ENCODE data around the gene KIF17.

Gene KIF17

DNA sequence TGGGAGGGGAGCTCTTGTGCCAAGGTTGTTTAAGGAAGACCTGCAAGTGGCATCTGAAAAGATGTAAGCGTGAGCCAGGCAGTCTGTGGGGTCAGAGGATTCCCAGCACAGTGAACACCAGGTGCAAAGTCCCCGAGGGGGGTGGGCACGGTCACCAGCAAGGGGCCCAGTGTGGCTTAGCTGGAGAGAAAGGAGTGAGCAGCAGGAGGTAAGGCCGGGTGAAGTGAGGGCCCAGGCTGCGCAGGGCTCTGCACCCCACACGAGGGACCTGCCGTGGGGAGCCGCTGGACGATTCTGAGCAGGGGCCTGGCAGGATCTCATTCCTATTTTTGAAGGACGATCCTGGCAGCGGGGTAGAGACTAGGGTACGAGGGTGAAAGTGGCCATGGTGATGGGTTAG is 60.8 kb downstream of the KIF17 start:
- DNase-seq: no peak

DNA sequence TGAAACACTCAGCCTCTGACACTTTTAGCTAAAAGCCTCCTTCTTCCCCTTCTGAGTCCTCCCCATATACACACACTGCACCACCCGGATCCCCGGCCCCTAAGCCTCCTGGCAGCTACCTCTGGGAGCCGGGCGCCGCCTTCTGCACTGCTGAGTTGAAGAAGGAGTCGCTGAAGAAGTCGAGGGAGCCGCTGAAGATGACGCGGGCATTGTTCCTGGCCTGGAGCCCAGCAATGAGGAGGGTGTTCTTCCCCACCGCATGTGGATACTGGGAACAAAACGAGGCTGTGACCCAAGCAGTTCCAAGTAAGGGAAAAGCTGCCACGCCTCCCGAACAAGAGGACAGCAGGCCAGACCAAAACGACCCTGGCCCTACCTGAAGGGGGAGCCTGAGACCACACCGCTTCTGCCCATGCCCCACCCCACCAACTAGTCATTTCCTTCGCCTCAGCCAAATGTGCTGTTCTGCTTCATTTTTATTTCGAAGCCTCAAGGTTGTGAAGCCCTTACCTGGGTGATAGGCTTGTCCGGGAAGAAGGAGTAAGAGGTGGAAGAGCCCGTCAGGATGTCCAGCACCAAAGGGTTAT is 63.6 kb downstream of the KIF17 start:
- DNase-seq: no peak

DNA sequence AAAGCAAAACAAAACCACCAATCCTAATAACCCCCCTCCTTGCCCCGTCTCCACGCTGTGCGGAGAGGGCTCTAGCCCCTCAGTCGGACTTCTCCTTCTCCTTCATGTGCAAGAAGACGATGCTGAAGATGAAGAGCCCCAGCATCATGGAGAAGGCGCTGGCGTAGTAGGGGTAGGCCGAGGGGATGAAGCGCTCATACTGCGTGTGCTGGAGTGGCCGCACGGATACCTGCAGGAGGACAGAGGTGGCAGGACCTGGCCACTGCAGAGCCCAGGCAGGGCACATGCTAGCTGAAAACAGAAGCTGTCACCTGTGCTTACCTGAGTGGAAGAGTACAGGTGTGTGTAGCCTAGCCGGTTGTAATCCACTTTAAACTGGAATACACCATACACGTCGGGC is 65.5 kb downstream of the KIF17 start:
- DNase-seq: no peak

DNA sequence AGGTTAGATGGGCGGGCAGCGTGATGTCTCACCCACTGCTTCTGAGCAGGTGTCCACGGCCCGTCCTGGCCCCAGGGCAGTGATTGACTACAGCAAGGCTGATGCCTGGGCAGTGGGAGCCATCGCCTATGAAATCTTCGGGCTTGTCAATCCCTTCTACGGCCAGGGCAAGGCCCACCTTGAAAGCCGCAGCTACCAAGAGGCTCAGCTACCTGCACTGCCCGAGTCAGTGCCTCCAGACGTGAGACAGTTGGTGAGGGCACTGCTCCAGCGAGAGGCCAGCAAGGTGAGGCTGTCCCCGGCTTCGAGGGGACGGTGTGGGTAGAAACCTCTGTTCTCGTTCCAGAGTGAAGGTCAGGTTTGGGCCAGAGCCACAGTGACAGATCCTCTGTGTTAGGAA is 68.9 kb downstream of the KIF17 start:
- no peak for DNase-seq

DNA sequence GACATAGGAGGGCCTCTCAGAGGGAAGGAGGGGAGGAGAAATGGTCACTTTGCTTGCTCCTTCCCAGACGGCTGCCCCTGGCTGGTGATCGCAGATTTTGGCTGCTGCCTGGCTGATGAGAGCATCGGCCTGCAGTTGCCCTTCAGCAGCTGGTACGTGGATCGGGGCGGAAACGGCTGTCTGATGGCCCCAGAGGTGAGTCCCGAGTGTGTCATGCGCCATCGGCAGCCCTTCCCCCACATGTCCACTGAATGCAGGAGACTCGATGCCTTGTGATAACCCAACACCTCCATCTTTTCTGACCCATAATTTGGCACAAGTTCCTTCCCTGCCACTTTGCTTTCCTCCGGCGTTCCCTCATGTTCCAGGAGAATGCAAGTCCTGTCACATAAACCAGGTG is 69.4 kb downstream of the KIF17 start:
- DNase-seq: no peak

DNA sequence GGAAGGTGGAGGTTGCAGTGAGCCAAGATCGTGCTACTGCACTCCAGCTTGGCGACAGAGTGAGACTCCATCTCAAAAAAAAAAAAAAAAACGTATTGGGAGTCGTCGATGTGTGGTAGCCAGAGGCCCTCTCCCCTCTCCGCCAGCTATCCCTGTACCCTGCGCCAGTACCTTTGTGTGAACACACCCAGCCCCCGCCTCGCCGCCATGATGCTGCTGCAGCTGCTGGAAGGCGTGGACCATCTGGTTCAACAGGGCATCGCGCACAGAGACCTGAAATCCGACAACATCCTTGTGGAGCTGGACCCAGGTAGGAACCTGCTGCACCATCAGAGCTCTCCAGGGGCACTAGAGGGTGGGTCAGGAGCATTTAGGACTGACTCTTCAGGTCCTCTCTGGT is 72.4 kb downstream of the KIF17 start:
- DNase-seq: no peak

DNA sequence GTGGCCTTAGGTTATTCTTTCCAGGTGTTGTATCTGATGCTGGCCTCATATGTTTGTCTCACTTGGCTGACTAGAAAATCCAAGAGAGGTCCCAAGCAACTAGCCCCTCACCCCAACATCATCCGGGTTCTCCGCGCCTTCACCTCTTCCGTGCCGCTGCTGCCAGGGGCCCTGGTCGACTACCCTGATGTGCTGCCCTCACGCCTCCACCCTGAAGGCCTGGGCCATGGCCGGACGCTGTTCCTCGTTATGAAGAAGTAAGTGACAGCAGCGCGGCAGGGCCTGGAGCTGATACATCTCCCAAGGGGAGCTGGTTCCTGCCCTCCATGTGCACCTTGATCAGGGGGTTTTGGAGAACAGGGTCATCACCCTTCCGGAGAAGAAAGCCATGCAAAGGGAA is 73.4 kb downstream of the KIF17 start:
- DNase-seq: no peak

DNA sequence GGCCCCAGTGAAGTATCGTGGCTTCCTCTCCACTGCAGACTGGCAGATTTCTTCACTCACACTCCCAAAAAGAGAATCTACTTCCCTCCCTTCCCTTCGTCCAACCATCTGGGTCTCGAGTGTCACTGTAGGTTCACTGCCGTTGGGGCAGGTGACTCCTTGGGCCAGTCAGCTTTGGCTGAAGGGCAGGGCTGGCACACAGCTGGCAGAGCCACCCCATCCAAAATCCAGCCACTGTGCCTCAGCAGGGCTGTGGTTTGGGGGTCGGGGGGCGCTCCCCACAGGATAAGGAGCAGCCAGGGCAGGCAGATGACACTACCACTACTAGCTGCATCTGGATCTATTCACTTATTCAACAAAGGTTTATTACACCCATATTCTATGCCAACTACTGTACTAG is 74.7 kb downstream of the KIF17 start:
- no peak for DNase-seq

DNA sequence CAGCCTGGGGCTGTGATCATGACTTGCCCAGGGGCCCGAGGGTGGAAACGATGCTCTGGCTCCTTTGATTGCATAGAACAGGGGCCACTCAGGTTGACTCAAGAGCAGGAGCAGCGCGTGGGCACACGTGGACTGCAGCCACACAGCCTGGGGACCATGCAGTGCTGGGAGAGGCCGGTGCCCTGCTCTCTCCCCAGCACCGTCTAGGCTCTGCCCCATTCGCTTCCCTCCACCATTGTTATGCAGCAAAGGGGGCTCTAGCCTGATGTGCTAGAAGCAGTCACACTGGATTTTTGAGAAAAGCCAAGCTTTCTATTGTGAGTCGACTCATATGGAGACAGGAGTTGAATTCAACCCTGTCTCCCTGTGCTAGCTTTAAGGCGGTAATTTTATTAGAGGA is 75.8 kb downstream of the KIF17 start:
- no peak for DNase-seq

DNA sequence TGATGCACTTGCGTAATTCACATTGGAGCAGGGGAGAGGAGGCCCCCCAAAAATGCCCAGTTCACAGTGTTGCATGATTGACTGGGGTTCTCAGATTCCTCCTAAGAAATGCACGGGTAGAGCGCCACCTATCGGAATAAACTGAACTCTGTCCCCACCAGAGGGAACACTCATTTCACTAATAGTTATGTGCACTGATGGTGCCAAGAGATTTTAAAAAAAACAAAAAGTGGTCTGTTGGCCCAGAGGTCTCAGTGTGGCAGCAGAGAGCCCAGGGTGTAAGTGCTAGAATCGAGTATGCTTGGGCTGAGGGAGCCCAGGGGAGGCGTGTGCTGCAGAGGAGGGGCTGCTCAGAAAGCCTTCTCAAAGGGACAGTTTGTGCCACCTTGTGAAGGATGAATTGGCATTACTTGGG is 77.6 kb downstream of the KIF17 start:
- DNase-seq: peak in 1 of 2 experiments; percentile 50

DNA sequence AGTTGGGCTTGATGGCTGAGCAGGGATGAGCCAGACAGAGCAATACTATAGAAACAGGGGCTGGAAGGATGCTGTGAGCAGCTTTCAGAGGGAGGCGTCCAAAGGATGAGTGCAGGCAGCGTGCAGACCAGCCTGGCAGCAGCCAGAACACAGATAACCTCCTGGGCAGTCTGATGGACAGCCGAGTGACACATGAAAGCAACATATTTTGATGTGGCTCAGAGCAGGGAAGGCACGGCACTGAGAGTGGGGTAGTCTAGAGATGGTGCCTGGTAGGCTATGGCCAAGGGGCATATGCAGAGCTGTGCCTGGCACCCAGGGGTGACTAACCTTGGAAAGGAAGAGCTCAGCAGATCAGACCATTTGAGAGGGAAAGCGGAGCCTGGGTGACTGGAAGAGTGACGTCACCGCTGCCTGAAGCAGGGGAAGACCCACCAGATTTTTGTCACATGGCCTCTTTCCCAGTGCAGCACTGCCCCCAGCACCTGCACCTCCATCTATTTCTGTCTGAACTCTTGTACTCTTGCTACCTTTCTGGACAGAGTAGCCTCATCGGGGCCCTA is 80.9 kb downstream of the KIF17 start:
- no peak for DNase-seq

DNA sequence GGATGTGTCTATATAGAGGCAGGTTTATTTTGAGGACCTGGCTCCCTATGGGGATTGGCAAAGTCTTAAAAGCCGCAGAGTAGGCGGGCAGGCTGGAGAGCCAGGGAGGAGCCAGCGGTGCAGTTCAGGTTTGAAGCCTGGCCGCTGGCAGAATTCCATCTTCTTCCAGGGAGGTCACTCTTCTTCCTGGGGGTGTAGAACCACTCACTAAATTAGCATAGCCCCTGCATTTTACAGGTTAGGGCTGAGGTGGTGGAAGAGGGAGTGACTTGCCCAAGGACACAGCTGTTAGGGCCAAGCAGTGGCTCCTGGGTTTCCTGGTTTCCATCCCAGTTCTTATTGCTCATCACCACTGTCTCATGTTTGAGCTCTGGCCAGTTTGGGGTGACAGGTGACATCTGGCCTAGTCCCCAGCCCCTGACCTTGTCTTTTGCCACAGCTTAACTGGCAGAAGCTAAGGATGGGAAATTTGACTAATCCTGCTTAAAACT is 83.2 kb downstream of the KIF17 start:
- no peak for DNase-seq

DNA sequence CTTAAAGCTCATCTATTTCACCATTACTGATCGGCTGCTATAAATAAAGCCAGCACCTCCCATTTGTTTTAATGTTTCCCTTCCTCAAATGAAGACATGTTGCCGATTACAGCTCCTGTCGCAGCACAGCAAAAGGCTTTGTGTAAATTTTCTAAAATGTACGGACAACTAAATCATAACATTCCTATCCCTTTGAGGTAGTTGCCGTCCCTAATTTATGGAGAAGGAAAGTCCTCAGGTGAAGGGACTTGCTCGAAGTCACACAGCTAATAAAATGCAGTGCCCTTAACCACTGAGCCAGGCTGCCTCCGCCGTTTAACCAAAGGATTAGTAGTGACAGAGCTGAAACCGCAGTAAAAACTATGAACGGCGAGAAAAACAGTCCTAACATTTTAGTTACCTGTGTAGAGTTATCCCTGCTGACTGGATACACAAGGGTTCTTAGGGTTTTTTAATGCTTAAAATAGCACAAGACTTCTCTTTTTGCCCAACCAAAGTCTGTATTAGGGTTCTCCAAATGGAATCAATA is 83.7 kb downstream of the KIF17 start:
- no peak for DNase-seq

DNA sequence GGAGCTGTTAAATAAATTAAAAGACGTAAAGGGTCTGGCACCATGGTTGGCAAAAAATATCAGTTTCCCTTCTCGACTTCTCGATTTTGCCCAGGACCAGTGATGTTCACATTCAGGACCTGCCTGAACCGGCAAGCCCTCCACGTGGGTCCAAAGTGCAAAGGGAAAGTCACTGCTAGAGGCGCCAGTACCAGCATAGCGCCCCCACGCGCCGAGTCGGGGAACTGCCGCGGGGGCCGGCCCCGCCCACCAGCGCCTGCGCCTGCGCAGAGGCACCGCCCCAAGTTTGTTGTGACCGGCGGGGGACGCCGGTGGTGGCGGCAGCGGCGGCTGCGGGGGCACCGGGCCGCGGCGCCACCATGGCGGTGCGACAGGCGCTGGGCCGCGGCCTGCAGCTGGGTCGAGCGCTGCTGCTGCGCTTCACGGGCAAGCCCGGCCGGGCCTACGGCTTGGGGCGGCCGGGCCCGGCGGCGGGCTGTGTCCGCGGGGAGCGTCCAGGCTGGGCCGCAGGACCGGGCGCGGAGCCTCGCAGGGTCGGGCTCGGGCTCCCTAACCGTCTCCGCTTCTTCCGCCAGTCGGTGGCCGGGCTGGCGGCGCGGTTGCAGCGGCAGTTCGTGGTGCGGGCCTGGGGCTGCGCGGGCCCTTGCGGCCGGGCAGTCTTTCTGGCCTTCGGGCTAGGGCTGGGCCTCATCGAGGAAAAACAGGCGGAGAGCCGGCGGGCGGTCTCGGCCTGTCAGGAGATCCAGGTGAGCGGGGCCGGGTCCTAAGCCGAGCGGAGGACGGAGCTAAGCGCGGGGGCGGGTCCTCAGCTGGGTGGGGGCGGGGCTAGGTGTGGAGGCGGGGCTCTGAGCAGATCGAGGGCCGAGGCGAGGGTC is 84.4 kb downstream of the KIF17 start, which contains the start of gene PINK1:
PINK1 (plus strand) TSS at position 269 of the 875 bp plus-strand sequence; CDS start at position 360, 91 bp downstream.
- peak; percentile 61 to 77 for DNase-seq

DNA sequence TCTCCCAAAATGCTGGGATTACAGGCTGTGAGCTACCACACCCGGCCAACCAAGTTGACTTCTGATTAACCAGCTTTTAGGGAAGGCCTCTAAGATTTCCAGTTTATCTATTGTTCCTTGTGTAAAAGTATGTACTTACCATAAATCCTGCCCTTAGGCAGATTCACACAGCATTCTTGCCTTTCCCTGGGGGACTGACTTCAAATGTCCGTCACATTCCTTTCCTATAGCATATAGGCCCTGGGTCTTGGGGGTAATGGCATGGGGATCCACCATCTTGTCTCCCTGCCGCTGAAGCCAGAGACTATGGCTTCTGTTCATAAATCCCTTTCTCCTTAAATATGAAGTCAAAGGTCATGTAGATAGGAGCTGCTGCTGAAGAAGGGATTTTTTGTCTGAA is 85.4 kb downstream of the KIF17 start:
- DNase-seq: no peak

DNA sequence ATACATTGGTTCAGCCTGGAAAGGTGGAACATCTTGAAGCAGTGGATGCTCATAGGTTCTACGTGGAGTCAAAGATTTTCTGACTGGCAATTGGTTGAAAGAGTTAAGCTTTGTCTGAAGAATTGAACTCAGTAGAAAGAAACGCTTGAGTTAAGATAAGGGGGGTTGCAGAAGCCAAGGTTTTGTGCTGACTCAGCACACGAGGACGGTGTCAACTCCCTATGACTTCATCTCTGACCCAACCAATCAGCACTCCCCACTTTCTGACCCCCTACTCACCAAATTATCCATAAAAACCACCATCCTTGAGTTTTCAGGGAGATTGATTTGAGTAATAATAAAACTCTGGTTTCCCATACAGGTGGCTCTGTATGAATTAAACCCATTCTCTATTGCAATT is 87.1 kb downstream of the KIF17 start:
- no peak for DNase-seq

DNA sequence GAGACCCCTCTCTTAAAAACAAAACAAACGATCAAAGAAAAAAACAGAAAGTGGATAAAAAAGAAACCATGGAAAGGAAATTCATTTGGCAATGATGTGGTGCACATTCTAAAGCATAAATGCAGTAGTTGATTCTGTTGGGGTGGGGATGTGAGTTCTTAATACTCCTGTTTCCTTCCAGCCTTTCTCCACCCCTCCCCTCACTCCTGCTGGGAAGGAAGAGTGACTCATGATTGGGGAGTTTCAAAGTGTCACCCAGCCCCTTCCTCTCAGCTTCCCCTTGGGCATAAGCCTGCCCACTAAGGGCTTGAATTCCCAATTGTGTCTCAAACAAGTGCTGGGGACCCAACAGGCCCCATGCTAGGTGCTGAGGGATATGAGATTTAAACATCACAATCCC is 91.3 kb downstream of the KIF17 start:
- DNase-seq: no peak

DNA sequence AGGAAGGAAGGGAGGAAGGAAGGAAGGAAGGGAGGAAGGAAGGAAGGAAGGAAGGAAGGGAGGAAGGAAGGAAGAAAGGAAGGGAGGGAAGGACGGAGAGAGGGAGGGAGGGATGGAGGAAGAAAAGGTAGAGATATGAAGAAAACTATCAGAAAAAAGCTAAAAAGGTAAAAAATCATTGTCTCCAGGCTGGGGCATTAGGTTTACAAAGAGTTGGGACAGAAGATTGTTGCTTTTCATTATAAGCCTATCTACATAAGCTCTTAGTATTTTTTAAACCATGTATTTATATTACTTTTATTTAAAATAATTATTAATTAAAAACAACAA is 91.7 kb downstream of the KIF17 start:
- DNase-seq: no peak

DNA sequence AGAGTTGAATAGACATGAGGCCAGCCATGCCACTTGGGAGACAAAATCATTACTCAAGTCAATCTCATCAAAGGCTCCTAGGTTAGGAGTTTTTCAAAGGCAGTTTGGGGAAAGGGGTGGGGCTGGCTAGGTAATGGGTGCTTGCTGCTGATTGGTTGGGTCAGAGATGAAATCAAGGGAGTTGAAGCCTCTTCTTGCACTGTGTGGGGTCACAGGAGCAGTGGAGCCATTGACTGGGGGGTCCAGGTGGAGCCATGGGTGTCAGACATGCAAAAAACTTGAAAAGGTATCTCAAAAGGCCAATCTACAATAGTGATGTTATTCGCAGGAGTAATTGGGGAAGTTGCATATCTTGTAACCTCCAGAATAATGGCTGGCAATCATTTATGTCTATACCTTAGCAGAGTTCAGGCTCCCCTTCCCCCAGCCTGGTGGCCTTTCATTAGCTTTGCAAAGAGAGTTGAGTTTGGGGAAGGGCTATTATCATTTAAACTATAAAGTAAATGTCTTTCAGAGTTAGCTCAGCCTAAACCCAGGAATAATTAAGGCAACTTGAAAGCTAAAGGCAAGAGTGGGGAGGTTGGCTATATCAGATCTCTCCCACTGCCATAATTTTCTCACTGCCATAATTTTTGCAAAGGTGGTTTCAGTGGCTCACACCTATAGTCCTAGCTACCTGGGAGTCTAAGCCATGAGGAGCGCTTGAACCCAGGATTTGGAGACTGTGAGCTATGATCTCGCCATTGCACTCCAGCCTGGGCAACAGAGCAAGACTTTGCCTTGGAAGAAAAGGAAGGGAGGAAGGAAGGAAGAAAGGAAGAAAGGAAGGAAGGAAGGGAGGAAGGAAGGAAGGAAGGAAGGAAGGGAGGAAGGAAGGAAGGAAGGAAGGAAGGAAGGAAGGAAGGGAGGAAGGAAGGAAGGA is 92.4 kb downstream of the KIF17 start:
- no peak for DNase-seq

DNA sequence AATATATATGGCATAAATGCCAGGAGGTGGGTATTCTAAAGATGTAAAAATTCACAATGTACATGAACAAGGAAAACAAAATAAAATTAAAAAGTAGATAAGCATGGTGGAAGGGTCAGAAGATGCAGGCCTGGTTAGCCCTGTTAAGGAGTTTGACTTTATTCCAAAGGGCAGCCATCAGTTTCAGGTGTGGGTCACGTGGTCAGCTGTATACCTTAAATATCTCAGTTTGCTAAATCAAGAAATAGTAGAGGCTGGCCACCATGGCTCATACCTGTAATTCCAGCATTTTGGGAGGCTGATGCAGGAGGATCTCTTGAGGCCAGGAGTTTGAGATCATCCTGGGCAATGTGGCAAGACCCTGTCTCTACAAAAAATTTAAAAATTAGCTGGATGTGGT is 93.1 kb downstream of the KIF17 start:
- no peak for DNase-seq

DNA sequence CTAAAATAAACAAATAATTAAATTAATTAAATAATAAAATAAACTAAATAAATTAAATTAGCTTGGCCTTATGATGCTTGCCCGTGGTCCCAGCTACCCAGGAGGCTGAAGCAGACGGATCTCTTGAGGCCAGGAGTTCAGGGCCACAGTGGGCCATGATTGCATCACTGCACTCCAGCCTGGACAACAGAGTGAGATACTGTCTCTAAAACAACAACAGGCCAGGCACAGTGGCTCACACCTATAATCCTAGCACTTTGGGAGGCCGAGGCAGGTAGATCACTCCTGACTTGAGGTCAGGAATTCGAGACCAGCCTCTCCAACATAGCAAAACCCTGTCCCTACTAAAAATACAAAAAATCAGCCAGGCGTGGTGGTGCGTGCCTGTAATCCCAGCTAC is 96.8 kb downstream of the KIF17 start:
- DNase-seq: no peak

DNA sequence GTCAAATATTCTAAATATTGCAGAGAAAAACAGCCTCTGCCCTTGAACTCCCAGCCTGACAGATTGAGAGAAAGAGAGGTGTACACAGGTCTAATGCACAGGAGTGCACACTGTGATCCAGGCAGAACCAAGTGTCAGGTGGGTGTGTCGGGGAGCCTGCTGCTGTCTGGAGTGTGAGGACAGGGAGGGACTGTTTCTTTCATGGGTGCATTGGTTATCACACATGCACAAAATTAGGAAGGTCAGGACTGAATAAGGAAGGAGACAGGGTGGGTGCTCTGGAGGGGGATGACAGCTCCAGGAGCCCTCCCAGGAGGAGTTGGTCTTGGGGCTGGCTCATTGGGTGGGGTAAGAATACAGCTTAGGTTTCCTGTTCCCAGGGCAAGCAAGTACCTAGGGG is 97.8 kb downstream of the KIF17 start:
- no peak for DNase-seq

DNA sequence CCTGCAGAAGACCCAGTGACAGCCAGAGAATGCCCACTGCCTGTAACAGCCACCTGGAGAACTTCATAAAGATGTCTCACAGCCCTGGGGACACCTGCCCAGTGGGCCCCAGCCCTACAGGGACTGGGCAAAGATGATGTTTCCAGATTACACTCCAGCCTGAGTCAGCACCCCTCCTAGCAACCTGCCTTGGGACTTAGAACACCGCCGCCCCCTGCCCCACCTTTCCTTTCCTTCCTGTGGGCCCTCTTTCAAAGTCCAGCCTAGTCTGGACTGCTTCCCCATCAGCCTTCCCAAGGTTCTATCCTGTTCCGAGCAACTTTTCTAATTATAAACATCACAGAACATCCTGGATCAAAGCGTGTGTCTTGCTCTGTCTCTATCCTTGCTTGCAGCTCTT is 99.3 kb downstream of the KIF17 start:
- DNase-seq: no peak
